Measurements from ENCODE around the gene PTPRG. TPM values are rescaled to one million over a fixed set of nuclear protein-coding genes. Genes with fewer than 3 reads are reported as not detected.

The PTPRG gene
- total RNA-seq, 2 experiments from 2014 or later = 0.03 to 0.05 TPM

DNA sequence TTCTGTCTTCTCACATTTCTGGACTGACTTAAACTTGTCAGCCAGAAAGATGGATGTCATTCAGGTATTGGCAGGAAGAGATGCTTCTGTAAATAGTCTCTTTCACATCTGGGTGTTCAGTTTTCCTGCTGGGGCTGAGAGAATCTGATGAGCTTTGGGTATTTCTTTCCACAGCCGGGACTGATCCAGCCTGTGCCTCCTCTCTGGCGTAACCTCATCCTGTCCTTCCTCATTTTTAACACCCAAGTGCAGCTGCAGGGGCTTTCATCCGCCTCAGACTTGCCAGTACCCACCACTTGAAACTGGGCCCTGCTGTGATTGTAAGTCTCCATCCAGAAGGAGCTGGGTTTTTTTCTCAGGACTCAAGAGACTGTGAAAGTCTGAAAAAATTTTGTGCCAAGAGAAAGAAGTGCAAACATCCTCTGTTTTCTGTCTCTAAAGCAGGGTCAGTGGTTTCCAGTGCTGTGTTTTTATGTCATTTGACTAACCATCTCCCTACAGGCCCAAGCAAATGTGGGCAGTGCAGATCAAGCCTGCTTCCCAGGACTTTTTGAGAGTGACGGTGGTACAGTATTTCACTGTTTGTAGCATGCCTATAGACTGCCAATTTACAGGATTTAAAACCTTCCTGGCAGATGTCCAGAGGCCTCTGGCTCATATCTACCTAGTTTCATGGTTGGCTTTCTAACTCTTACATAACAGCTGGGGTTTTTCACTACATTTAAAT lies 342.7 kb downstream of the PTPRG start:
- H3K4me1 ChIP-seq (ENCODE audit: insufficient read depth, low read length) = no peaks in the 10 kb centered on the region
- CTCF ChIA-PET = no interaction called here
- H3K4me1 Mint-ChIP-seq (ENCODE audit: low read depth) = no peaks in the 10 kb centered on the region
- H3K4me3 Mint-ChIP-seq = no peak overlapping the region
- H3K27ac ChIP-seq (ENCODE audit: low read depth in 1 of 2, low read length in 2 of 2) = no peak overlapping the region
- H3K4me3 ChIP-seq (ENCODE audit: low read length) = no peak overlapping the region
- TF ChIP-seq, protein P1, sequence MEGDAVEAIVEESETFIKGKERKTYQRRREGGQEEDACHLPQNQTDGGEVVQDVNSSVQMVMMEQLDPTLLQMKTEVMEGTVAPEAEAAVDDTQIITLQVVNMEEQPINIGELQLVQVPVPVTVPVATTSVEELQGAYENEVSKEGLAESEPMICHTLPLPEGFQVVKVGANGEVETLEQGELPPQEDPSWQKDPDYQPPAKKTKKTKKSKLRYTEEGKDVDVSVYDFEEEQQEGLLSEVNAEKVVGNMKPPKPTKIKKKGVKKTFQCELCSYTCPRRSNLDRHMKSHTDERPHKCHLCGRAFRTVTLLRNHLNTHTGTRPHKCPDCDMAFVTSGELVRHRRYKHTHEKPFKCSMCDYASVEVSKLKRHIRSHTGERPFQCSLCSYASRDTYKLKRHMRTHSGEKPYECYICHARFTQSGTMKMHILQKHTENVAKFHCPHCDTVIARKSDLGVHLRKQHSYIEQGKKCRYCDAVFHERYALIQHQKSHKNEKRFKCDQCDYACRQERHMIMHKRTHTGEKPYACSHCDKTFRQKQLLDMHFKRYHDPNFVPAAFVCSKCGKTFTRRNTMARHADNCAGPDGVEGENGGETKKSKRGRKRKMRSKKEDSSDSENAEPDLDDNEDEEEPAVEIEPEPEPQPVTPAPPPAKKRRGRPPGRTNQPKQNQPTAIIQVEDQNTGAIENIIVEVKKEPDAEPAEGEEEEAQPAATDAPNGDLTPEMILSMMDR (IDR thresholded peaks at IDR 0.05) = no peak
- H3K36me3 Mint-ChIP-seq (ENCODE audit: low read depth) = no peaks in the 10 kb centered on the region
- no peak overlapping the region for H3K27ac Mint-ChIP-seq
- no peaks in the 10 kb centered on the region for H3K27me3 ChIP-seq (ENCODE audit: control insufficient read depth in 1 of 2, insufficient read depth in 2 of 2, low read length in 2 of 2)
- H3K9me3 ChIP-seq (ENCODE audit: control insufficient read depth in 1 of 2, insufficient read depth in 1 of 2, low read length in 2 of 2) = no peaks in the 10 kb centered on the region
- intact Hi-C loops (cut with DNase I, micrococcal nuclease) = no loop called here
- no peaks in the 10 kb centered on the region for H3K9me3 Mint-ChIP-seq
- DNase-seq (peak in 1 of 14 experiments; percentile 2), ATAC-seq (ENCODE audit: poor library complexity) (no peak)
- POLR2A ChIA-PET = no interaction called here
- no peaks in the 10 kb centered on the region for H3K36me3 ChIP-seq (ENCODE audit: insufficient read depth, low read length)
- H3K27me3 Mint-ChIP-seq = no peaks in the 10 kb centered on the region

DNA sequence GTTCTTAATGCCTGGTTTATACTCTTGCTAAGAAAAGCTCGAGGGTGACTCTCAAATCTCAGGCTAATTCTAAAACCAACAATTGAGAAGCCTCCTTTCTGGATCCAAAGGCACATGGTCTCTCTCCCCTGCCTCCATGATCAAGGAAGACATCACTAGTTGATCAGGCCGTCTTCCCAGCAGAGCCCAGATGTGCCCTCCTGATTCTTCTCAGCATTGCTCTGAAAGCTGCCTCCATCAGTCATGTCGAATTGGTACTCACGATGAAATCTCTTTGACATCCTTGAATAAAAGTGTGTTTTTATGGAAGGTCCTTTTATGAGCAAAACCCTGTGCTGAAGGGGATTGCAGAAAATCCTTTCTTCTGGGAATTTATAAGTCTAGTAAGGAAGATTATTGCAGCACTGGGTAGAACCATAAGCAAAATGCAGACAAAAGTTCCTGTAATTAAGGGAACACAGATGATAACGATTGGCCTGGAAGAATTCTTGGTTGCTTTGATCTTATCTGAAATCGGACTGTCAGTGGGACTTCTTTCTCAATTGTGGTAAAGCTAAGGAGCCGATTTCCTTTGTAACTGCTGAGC lies 345.9 kb downstream of the PTPRG start:
- H3K4me1 ChIP-seq (ENCODE audit: insufficient read depth, low read length) = no peaks in the 10 kb centered on the region
- no peaks in the 10 kb centered on the region for H3K27me3 Mint-ChIP-seq
- no peaks in the 10 kb centered on the region for H3K36me3 ChIP-seq (ENCODE audit: insufficient read depth, low read length)
- ATAC-seq (ENCODE audit: poor library complexity) = no peak
- H3K27me3 ChIP-seq (ENCODE audit: control insufficient read depth in 1 of 2, insufficient read depth in 2 of 2, low read length in 2 of 2) = no peaks in the 10 kb centered on the region
- no peak overlapping the region for H3K27ac ChIP-seq (ENCODE audit: low read depth in 1 of 2, low read length in 2 of 2)
- H3K9me3 ChIP-seq (ENCODE audit: control insufficient read depth in 1 of 2, insufficient read depth in 1 of 2, low read length in 2 of 2) = no peaks in the 10 kb centered on the region
- intact Hi-C loops (cut with DNase I, micrococcal nuclease) = no loop called here
- CTCF ChIA-PET = no interaction called here
- POLR2A ChIA-PET = no interaction called here
- no peaks in the 10 kb centered on the region for H3K36me3 Mint-ChIP-seq (ENCODE audit: low read depth)
- no peak for DNase-seq
- H3K9me3 Mint-ChIP-seq = no peaks in the 10 kb centered on the region
- no peak overlapping the region for H3K4me3 Mint-ChIP-seq
- no peaks in the 10 kb centered on the region for H3K4me1 Mint-ChIP-seq (ENCODE audit: low read depth)
- no peak overlapping the region for H3K27ac Mint-ChIP-seq
- no peak overlapping the region for H3K4me3 ChIP-seq (ENCODE audit: low read length)
- TF ChIP-seq, protein P1 (IDR thresholded peaks at IDR 0.05) = no peak

DNA sequence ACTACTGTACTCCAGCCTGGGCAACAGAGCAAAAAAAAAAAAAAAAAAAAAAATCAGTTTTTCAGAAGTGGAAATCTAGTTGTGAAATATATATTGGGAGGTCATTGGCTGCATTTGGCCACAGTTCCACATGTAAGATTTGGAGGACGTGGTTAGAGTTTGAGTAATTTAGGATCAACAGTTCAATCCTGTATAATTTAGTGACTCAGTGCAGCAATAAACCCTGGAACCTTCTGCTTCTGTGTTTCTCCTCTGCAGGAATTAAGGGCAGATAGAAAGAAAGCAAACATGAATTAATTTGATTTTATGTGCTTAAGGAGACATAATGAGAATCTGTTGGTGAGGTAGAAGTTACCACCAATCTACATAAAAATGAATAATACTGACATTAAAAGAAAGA lies 347.0 kb downstream of the PTPRG start:
- TF ChIP-seq, protein P1 (IDR thresholded peaks at IDR 0.05) = no peak
- Mint-ChIP-seq H3K27me3 (no peaks in the 10 kb centered on the region), H3K4me1 (ENCODE audit: low read depth) (no peaks in the 10 kb centered on the region), H3K4me3 (no peak overlapping the region), H3K27ac (no peak overlapping the region), H3K36me3 (ENCODE audit: low read depth) (no peaks in the 10 kb centered on the region), H3K9me3 (no peaks in the 10 kb centered on the region)
- intact Hi-C loops (cut with DNase I, micrococcal nuclease) = no loop called here
- ChIA-PET CTCF (interaction anchor here (0.7 kb wide), 1 partner anchor 23 kb away, joined by 3 read pairs; no protein-coding TSS in a partner anchor), POLR2A (no interaction called here)
- Histone ChIP-seq H3K4me3 (ENCODE audit: low read length) (no peak overlapping the region), H3K27me3 (ENCODE audit: control insufficient read depth in 1 of 2, insufficient read depth in 2 of 2, low read length in 2 of 2) (no peaks in the 10 kb centered on the region), H3K27ac (ENCODE audit: low read depth in 1 of 2, low read length in 2 of 2) (no peak overlapping the region), H3K9me3 (ENCODE audit: control insufficient read depth in 1 of 2, insufficient read depth in 1 of 2, low read length in 2 of 2) (peaks cover 0 to 4% of the 10 kb centered on the region in 2 experiments), H3K4me1 (ENCODE audit: insufficient read depth, low read length) (no peaks in the 10 kb centered on the region), H3K36me3 (ENCODE audit: insufficient read depth, low read length) (no peaks in the 10 kb centered on the region)
- no peak for DNase-seq
- no peak for ATAC-seq (ENCODE audit: poor library complexity)

Data from CD4-positive, alpha-beta T cell (primary cell).